Measurements from ENCODE around the gene VWA3B.

- TF ChIP-seq POLR2A (IDR thresholded peaks at IDR 0.05) (no peak), CTCF (IDR thresholded peaks at IDR 0.05) (no peak)
Measured at GRCh38 chr2:98242003-98242402, 155.0 kb downstream of the VWA3B start.

Data from body of pancreas (tissue), 4 donors.